K562 (cell line): Measurements from ENCODE around the gene SLC28A1. TPM values are rescaled to one million over a fixed set of nuclear protein-coding genes. Genes with fewer than 3 reads are reported as not detected.
A peak's percentile ranks its signal among the peaks of the same experiment; 100 is the strongest.

ENCODE experiments used
- ATAC-seq: fragments of 200-7000 bp; cut with Tn5 transposase; 3 replicates; pipeline ENCODE4 v1.9.1; 2020; ENCODE audit warnings: moderate library complexity
- BruUV-seq: library from RNA; stranded (reverse); fragments of 400-500 nt; replicated peaks from 2 replicates; lab custom pipeline; 2021; lab: Mats Ljungman, UMichigan
- CTCF ChIA-PET: fragments of 300-600 bp; formaldehyde crosslinking; extraction: SDS; loops from one replicate; lab custom pipeline; 2021; ENCODE audit warnings: low intra/inter-chr PET ratio; lab: Yijun Ruan, JAX
- POLR2A ChIA-PET: fragments of 300-600, 350-650 bp; sonication (Branson Sonifier 250); formaldehyde crosslinking; extraction: SDS; loops from one replicate; lab custom pipeline; 2021; ENCODE audit warnings: antibody characterized with exemption, inconsistent platforms; lab: Yijun Ruan, JAX
- DNase-seq, 4 experiments: peaks; one replicate each; pipeline versions ENCODE4 v3.0.0 to v3.0.0-alpha.2; 2011 to 2018; ENCODE audit warnings: low spot score in 3 of 4, mixed read lengths in 3 of 4; ENCODE audit errors: extremely low read depth in 1 of 4
- FAIRE-seq: peaks from 2 replicates; lab custom pipeline; 2011; peaks lifted over from hg19 to GRCh38; lab: Jason Lieb, UNC
- H2AFZ ChIP-seq: 2 replicates; pipeline ENCODE4 v1.6.0; 2011; ENCODE audit warnings: low read depth, low read length, control low read depth, inconsistent platforms
- H3K27ac ChIP-seq: fragments of 200-600 bp; 3 replicates; pipeline ENCODE4 v1.8.0; 2011; ENCODE audit warnings: low read depth, mild to moderate bottlenecking, control low read depth, inconsistent platforms, low read length, moderate library complexity, mixed read lengths; ENCODE audit errors: extremely low read depth
- H3K27me3 ChIP-seq, 2 experiments: fragments of 300-600 bp in 1 of 2; 2 replicates in 1 of 2; 3 replicates in 1 of 2; pipeline versions ENCODE4 v1.6.0 to v1.8.0; 2011; ENCODE audit warnings: inconsistent platforms in 2 of 2, low read length in 2 of 2, mild to moderate bottlenecking in 1 of 2, mixed read lengths in 1 of 2, moderate library complexity in 1 of 2; ENCODE audit not compliant: control insufficient read depth in 2 of 2, insufficient read depth in 2 of 2
- H3K36me3 ChIP-seq: fragments of 300-600 bp; 3 replicates; pipeline ENCODE4 v1.8.0; 2011; ENCODE audit warnings: mild to moderate bottlenecking, low read length, inconsistent platforms; ENCODE audit not compliant: control insufficient read depth, insufficient read depth
- H3K4me1 ChIP-seq, 2 experiments: fragments of 200-600 bp in 1 of 2; replicated peaks in 1 of 2; 2 replicates in 1 of 2; 3 replicates in 1 of 2; pipeline versions ENCODE4 v1.5.1 to v1.8.0; 2011; ENCODE audit warnings: inconsistent platforms in 2 of 2, low read length in 2 of 2, mild to moderate bottlenecking in 1 of 2, mixed read lengths in 1 of 2, moderate library complexity in 1 of 2; ENCODE audit not compliant: control insufficient read depth in 2 of 2, insufficient read depth in 2 of 2
- H3K4me2 ChIP-seq: 2 replicates; pipeline ENCODE4 v1.6.1; 2011; ENCODE audit warnings: low read length, control low read depth, inconsistent platforms, mixed read lengths; ENCODE audit not compliant: insufficient read depth
- H3K4me3 ChIP-seq: fragments of 200-600 bp; sonication (generic), shearing (Covaris generic); 2 replicates; pipeline ENCODE4 v1.5.1; 2016; ENCODE audit warnings: control low read depth, inconsistent platforms
- H3K79me2 ChIP-seq: fragments of 200-600 bp; 3 replicates; pipeline ENCODE4 v1.8.0; 2011; ENCODE audit warnings: low read length, inconsistent platforms; ENCODE audit not compliant: control insufficient read depth, insufficient read depth
- H3K9ac ChIP-seq, 2 experiments: 2 replicates each; pipeline versions ENCODE4 v1.6.0 to v1.6.1; 2011; ENCODE audit warnings: low read depth in 2 of 2, low read length in 2 of 2, control low read depth in 1 of 2, inconsistent platforms in 1 of 2, mild to moderate bottlenecking in 1 of 2, mixed read lengths in 1 of 2; ENCODE audit not compliant: insufficient read depth in 1 of 2
- H3K9me1 ChIP-seq: one replicate; pipeline ENCODE4 v1.6.0; 2011; ENCODE audit warnings: inconsistent platforms, mild to moderate bottlenecking, low read length, moderate library complexity; ENCODE audit not compliant: control insufficient read depth, insufficient read depth
- H3K9me3 ChIP-seq: replicated peaks from 2 replicates; pipeline ENCODE4 v1.5.1; 2011; ENCODE audit warnings: low read depth, low read length, inconsistent platforms; ENCODE audit not compliant: control insufficient read depth, insufficient read depth
- H4K20me1 ChIP-seq: replicated peaks from 2 replicates; pipeline ENCODE4 v1.6.1; 2011; ENCODE audit warnings: low read length, inconsistent platforms, mixed read lengths; ENCODE audit not compliant: control insufficient read depth, insufficient read depth
- ATF3 ChIP-seq, 2 experiments: fragments of 450-650 bp in 1 of 2; sonication (generic) in 1 of 2; formaldehyde crosslinking in 1 of 2; IDR thresholded peaks in 1 of 2; conservative IDR thresholded peaks in 1 of 2; 2 replicates each; pipeline versions ENCODE4 v1.6.1 to v1.8.1; 2016 to 2023; ENCODE audit warnings: mild to moderate bottlenecking in 2 of 2, moderate library complexity in 2 of 2, inconsistent platforms in 1 of 2, missing genetic modification reagents in 1 of 2
- ATF4 ChIP-seq: fragments of 450-650 bp; formaldehyde crosslinking; IDR thresholded peaks from 2 replicates; pipeline ENCODE4 v1.4.0; 2022; ENCODE audit warnings: mild to moderate bottlenecking, moderate library complexity
- CEBPG ChIP-seq, 3 experiments: fragments of 200-800 bp in 1 of 3; sonication (Bioruptor generic) in 1 of 3; sonication (generic) in 1 of 3; formaldehyde crosslinking in 1 of 3; IDR thresholded peaks in 2 of 3; conservative IDR thresholded peaks in 1 of 3; 2 replicates each; pipeline versions ENCODE4 v1.6.1 to v1.8.0; 2016 to 2022; ENCODE audit warnings: missing compliant biosample characterization in 2 of 3, missing genetic modification characterization in 2 of 3, mild to moderate bottlenecking in 1 of 3, missing genetic modification reagents in 1 of 3
- GABPA ChIP-seq: fragments of 200-800 bp; sonication (Bioruptor generic); conservative IDR thresholded peaks from 2 replicates; pipeline ENCODE4 v1.6.1; 2016; ENCODE audit warnings: low read depth, missing genetic modification characterization, missing compliant biosample characterization
- NR2F6 ChIP-seq: fragments of 450-650 bp; formaldehyde crosslinking; IDR thresholded peaks from 2 replicates; pipeline ENCODE4 v1.4.0; 2020; ENCODE audit warnings: mild to moderate bottlenecking
- ZNF592 ChIP-seq: fragments of 450-650 bp; IDR thresholded peaks from 2 replicates; pipeline ENCODE4 v1.6.1; 2017; ENCODE audit warnings: antibody characterized with exemption, mild to moderate bottlenecking
- ZSCAN32 ChIP-seq: fragments of 450-650 bp; formaldehyde crosslinking; IDR thresholded peaks from 2 replicates; pipeline ENCODE4 v1.4.0; 2020; ENCODE audit warnings: mild to moderate bottlenecking, moderate library complexity
- WGBS: fragments of 100-300 bp; shearing (Covaris generic); methylation state at CpG from one replicate; pipeline ENCODE4 v1.1.6; 2016; ENCODE audit warnings: low coverage, mixed read lengths; ENCODE audit not compliant: insufficient coverage; ENCODE audit errors: missing lambda C conversion rate; 5-methylcytosine and 5-hydroxymethylcytosine counted together
- in situ Hi-C: fragments of 300-500 bp; cut with MboI; formaldehyde crosslinking; loops from 4 replicates; pipeline ENCODE4 v1.15.0; 2018; ENCODE audit warnings: inconsistent platforms, mixed read lengths
- intact Hi-C: fragments of 100-400 bp; cut with micrococcal nuclease; formaldehyde crosslinking; loops from 2 replicates; pipeline ENCODE4 v1.14.2; 2022
- polyA plus RNA-seq, 8 experiments: library from polyadenylated mRNA; depleted of rRNA in 4 of 8; stranded (reverse) in 5 of 8; unstranded in 3 of 8; fragments of >200 nt; fragmentation: Nextera tagmentation in 2 of 8; fragmentation: Illumina TruSeq in 1 of 8; extraction: Ambion mirVana in 2 of 8; extraction: Trizol in 1 of 8; gene quantifications; 2 replicates each; pipeline versions ENCODE4 v1.2.1 to v1.2.3, GENCODE V29; 2011 to 2014; ENCODE audit warnings: inconsistent platforms in 1 of 8, missing spikeins in 1 of 8
- total RNA-seq, 7 experiments: library from RNA; depleted of rRNA in 6 of 7; stranded (reverse); fragments of >200 nt in 6 of 7; fragmentation: Illumina TruSeq in 2 of 7; extraction: Trizol in 2 of 7; gene quantifications; 2 replicates each; pipeline versions ENCODE4 v1.2.1 to v1.2.3, GENCODE V29; 2011 to 2021; ENCODE audit warnings: low replicate concordance in 1 of 7

SLC28A1 gene
- total and polyA plus RNA-seq, 9 of the 15 experiments (the other 6 are each of a cell fraction or from before 2014, with no cell fraction given), result 0.04 TPM; not detected in 8

- POLR2A ChIA-PET, result no interaction called here
- H3K27me3 ChIP-seq, result no peaks in the 10 kb centered on the region
Observed at GRCh38 chr15:84967380-84967779, 82.9 kb downstream of the SLC28A1 start.

More at GRCh38 chr15:84967380-84967779, 82.9 kb downstream of the SLC28A1 start:
- Histone ChIP-seq H3K27ac (no peak overlapping the region; the same call in 2 of the 3 replicates), H3K9me1 (no peaks in the 10 kb centered on the region), H3K36me3 (no peaks in the 10 kb centered on the region), H3K9me3 (0 out of 2 replicates have a peak, but pooled peaks cover 5% of the 10 kb centered on the region), H3K4me3 (no peak overlapping the region), H2AFZ (peak overlapping the region; percentile 18; the same call in 1 of the 2 replicates), H3K4me1 (peaks cover 0 to 12% of the 10 kb centered on the region in 2 experiments; a peak in 3 of 5 replicates)
- in situ Hi-C loops, result no loop called here
- FAIRE-seq (no peak), ATAC-seq (no peak; the same call in 2 of the 3 replicates), DNase-seq (no peak)
- BruUV-seq, result no TSS peak
- 57% methylated on average over 2 of the region's 3 CpGs for WGBS
- CTCF ChIA-PET, result no interaction called here
- TF ChIP-seq CEBPG (CRISPR knock-in tag; IDR thresholded peaks at IDR 0.05), result peak; percentile 85
- TF ChIP-seq CEBPG (tag; conservative IDR thresholded peaks at IDR 0.05 in 1 of 2, IDR thresholded peaks at IDR 0.05 in 1 of 2), result peak; percentile 50 to 75; a peak in 3 of 4 replicates
- no peak for TF ChIP-seq NR2F6 (CRISPR knock-in tag)
- peak; percentile 75; the same call in 1 of the 2 replicates for TF ChIP-seq ATF4 (CRISPR knock-in tag)
- no peak for TF ChIP-seq ZNF592
- TF ChIP-seq GABPA (tag), result 0 out of 2 replicates have a peak, but pooled peaks have one; percentile 22
- peak; percentile 56; the same call in 1 of the 2 replicates for TF ChIP-seq ATF3 (IDR thresholded peaks at IDR 0.05)
- TF ChIP-seq ATF3 (CRISPR knock-in tag; conservative IDR thresholded peaks at IDR 0.05), result no peak
- 0 out of 2 replicates have a peak, but pooled peaks have one; percentile 29 for TF ChIP-seq ZSCAN32
- TF ChIP-seq, all 486 proteins: peak for 5
- no peaks in the 10 kb centered on the region for H3K79me2 ChIP-seq
- no peak overlapping the region for H3K4me2 ChIP-seq
- intact Hi-C loops, result no loop called here
- no peak overlapping the region for H3K9ac ChIP-seq
- H4K20me1 ChIP-seq, result no peaks in the 10 kb centered on the region
